Peyer's patch (tissue), 4 donors: ENCODE measurements around the gene RAP1B.

Experiments
- CTCF ChIP-seq, 6 experiments: fragments of 450-650 bp in 4 of 6; fragments of 200-600 bp in 2 of 6; sonication (generic) in 1 of 6; IDR thresholded peaks; one replicate each; pipeline ENCODE4 v1.5.1; 2017 to 2019; ENCODE audit warnings: antibody characterized with exemption in 6 of 6, mild to moderate bottlenecking in 3 of 6, moderate library complexity in 1 of 6
- POLR2A ChIP-seq, 2 donors: fragments of 450-650 bp; IDR thresholded peaks; one replicate each; pipeline ENCODE4 v1.5.1; 2017; ENCODE audit warnings: antibody characterized with exemption in 2 of 2, mild to moderate bottlenecking in 2 of 2, moderate library complexity in 2 of 2

GRCh38 chr12:68674376-68674775, 63.7 kb downstream of the RAP1B start:
- TF ChIP-seq CTCF (IDR thresholded peaks at IDR 0.05) (no peak), POLR2A (IDR thresholded peaks at IDR 0.05) (no peak)
